ENCODE data around the gene ALCAM.

The ALCAM gene

GRCh38 chr3:105470851-105471250, 104.1 kb downstream of the ALCAM start:
- TF ChIP-seq CTCF (IDR thresholded peaks at IDR 0.05; ENCODE audit: insufficient read depth, low read depth, low read length, missing control alignments) = no peak
- DNase-seq (ENCODE audit: low read depth) = no peak
- no peak overlapping the region for H3K4me3 ChIP-seq (ENCODE audit: low read length)

DNA sequence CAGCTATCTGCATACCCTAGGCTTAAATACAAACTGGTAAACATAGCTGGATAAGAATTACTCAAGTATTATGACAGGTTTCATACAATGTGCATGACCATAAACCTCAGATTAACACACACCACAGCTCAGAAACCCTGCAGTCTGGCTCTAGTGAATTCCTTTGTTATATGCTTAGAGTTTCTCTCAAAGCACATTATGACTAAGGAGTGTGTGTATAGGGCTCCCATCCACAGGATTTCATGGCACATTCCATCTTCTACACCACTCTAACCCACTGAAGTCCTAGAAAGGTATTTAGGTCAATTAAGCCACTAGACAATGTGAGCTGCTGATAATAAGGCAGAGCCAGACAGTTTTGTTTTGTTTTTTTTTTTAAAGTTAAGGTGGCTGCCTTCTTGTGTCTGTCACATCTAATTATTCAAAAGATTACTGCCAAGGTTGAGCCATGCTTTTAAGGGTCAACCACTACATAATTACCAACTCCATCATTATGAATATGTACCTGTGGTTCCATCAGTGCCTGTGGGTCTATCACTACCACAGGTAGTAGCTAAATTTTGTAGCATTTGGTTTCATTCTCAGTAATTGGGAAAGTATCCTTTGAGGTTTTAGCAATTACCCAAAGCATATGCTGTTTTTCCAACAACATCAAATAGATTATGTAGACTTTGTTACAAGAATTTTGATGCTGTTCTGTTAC, 107.0 kb downstream of the ALCAM start:
- no peak for TF ChIP-seq CTCF (IDR thresholded peaks at IDR 0.05; ENCODE audit: insufficient read depth, low read depth, low read length, missing control alignments)

GRCh38 chr3:105480768-105481167, 114.1 kb downstream of the ALCAM start:
- no peak for TF ChIP-seq CTCF (IDR thresholded peaks at IDR 0.05; ENCODE audit: insufficient read depth, low read depth, low read length, missing control alignments)

More for the DNA sequence above, 107.0 kb downstream of the ALCAM start:
- DNase-seq (ENCODE audit: low read depth) = peak; percentile 61
- no peak overlapping the region for H3K4me3 ChIP-seq (ENCODE audit: low read length)

DNA sequence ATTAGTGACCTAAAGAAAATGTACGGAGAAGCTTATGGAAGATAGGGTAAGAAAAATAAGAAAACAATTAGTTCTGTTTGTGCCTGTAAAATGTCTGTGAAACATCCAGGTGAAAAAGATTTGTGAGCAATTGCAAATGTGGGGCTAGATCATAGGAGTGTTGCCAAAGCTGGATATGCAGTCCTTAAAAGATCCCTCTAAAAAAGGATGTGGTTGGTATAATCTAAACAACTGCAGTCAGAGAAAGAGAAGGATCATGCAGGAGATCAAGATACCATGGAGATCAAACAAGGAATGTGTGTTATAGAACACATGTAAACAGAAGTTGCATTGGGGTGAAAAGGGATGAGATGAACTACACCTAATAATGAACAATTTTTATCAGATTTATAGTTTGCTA, 116.8 kb downstream of the ALCAM start:
- no peak for DNase-seq (ENCODE audit: low read depth)
- TF ChIP-seq CTCF (IDR thresholded peaks at IDR 0.05; ENCODE audit: insufficient read depth, low read depth, low read length, missing control alignments) = no peak
- no peak overlapping the region for H3K4me3 ChIP-seq (ENCODE audit: low read length)

More at GRCh38 chr3:105480768-105481167, 114.1 kb downstream of the ALCAM start:
- no peak for DNase-seq (ENCODE audit: low read depth)
- no peak overlapping the region for H3K4me3 ChIP-seq (ENCODE audit: low read length)

DNA sequence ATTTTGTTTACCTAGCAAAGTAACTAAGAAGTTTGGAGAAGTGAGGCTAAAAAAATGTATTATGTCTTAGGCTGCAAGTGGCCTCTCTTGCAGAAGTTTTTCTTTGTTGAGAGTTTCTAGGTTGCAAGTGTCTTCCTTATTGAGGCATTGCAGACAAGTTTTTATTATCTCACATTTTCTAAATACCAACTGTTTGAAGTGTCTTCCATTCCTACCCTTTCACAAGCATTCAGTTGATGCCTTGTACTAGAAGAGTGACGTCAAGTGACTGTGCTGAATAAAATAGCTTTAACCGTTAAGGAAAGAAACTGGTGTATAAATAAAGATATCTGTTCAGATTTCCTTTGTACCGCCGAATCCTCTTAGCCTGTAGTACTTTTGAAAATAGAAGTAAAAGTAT, 123.3 kb downstream of the ALCAM start:
- DNase-seq (ENCODE audit: low read depth) = no peak
- TF ChIP-seq CTCF (IDR thresholded peaks at IDR 0.05; ENCODE audit: insufficient read depth, low read depth, low read length, missing control alignments) = no peak
- no peak overlapping the region for H3K4me3 ChIP-seq (ENCODE audit: low read length)

- no peak for DNase-seq (ENCODE audit: low read depth)
- no peak for TF ChIP-seq CTCF (IDR thresholded peaks at IDR 0.05; ENCODE audit: insufficient read depth, low read depth, low read length, missing control alignments)
- no peak overlapping the region for H3K4me3 ChIP-seq (ENCODE audit: low read length)
Observed at GRCh38 chr3:105493305-105493892, 126.7 kb downstream of the ALCAM start.

GRCh38 chr3:105495021-105495420, 128.3 kb downstream of the ALCAM start:
- no peak for DNase-seq (ENCODE audit: low read depth)
- TF ChIP-seq CTCF (IDR thresholded peaks at IDR 0.05; ENCODE audit: insufficient read depth, low read depth, low read length, missing control alignments) = no peak
- no peak overlapping the region for H3K4me3 ChIP-seq (ENCODE audit: low read length)

Data from epithelial cell of esophagus (primary cell).